B cell (primary cell): ENCODE results near the gene SNX19. TPM values are rescaled to one million over a fixed set of nuclear protein-coding genes. Genes with fewer than 3 reads are reported as not detected.

Experiments
- ATAC-seq: fragments of 200-7000 bp; cut with Tn5 transposase; one replicate; pipeline ENCODE4 v1.10.0; 2021; ENCODE audit warnings: low read depth, mild to moderate bottlenecking, moderate number of reproducible peaks, moderate library complexity
- CTCF ChIA-PET: fragments of 350-600 bp; sonication (Branson Sonifier 250); formaldehyde crosslinking; loops from one replicate; lab custom pipeline; 2021; ENCODE audit warnings: antibody characterized with exemption, inconsistent platforms; lab: Charles Lee
- POLR2A ChIA-PET: fragments of 350-600 bp; sonication (Branson Sonifier 250); formaldehyde crosslinking; loops from one replicate; lab custom pipeline; 2021; ENCODE audit warnings: antibody characterized with exemption; lab: Charles Lee
- DNase-seq: peaks from one replicate; pipeline ENCODE4 v3.0.0; 2013
- H2AFZ ChIP-seq: 2 replicates; pipeline ENCODE4 v1.6.1; 2012; ENCODE audit warnings: mild to moderate bottlenecking, low read depth, low read length; ENCODE audit not compliant: insufficient read depth, poor library complexity, severe bottlenecking
- H3K27ac ChIP-seq, 2 donors: 1 replicate in 1 of 2; 2 replicates in 1 of 2; pipeline ENCODE4 v1.5.1; 2012 to 2013; ENCODE audit warnings: low read length in 2 of 2, mild to moderate bottlenecking in 2 of 2, moderate library complexity in 1 of 2
- H3K27me3 ChIP-seq, 4 experiments: fragments of 200-600 bp in 1 of 4; sonication (generic) in 1 of 4; replicated peaks in 1 of 4; 1 replicate in 2 of 4; 2 replicates in 2 of 4; pipeline versions ENCODE4 v1.6.1 to v1.7.0; 2013 to 2016; ENCODE audit warnings: low read length in 3 of 4, mild to moderate bottlenecking in 2 of 4, mixed read lengths in 1 of 4, moderate library complexity in 1 of 4; ENCODE audit not compliant: insufficient read depth in 4 of 4, control insufficient read depth in 3 of 4; ENCODE audit errors: control extremely low read depth in 1 of 4
- H3K36me3 ChIP-seq, 2 experiments: replicated peaks in 1 of 2; 1 replicate in 1 of 2; 2 replicates in 1 of 2; pipeline versions ENCODE4 v1.6.1 to v1.7.1; 2013; ENCODE audit warnings: low read length in 1 of 2; ENCODE audit not compliant: insufficient read depth in 2 of 2, control insufficient read depth in 1 of 2; ENCODE audit errors: control extremely low read depth in 1 of 2, extremely low read depth in 1 of 2
- H3K4me1 ChIP-seq, 2 donors: fragments of 200-600 bp in 1 of 2; sonication (generic) in 1 of 2; 1 replicate in 1 of 2; 2 replicates in 1 of 2; pipeline versions ENCODE4 v1.5.1 to v1.6.1; 2013 to 2017; ENCODE audit warnings: low read length in 2 of 2; ENCODE audit not compliant: control insufficient read depth in 2 of 2, insufficient read depth in 2 of 2
- H3K4me2 ChIP-seq: replicated peaks from 2 replicates; pipeline ENCODE3; 2012; ENCODE audit warnings: mild to moderate bottlenecking, low read depth, low read length; ENCODE audit not compliant: poor library complexity, severe bottlenecking
- H3K4me3 ChIP-seq, 5 experiments: fragments of 200-600 bp in 1 of 5; sonication (generic) in 1 of 5; 1 replicate in 3 of 5; 2 replicates in 2 of 5; pipeline versions ENCODE4 v1.5.1 to v1.7.0; 2011 to 2016; ENCODE audit warnings: low read length in 4 of 5, mild to moderate bottlenecking in 4 of 5, low read depth in 2 of 5, control low read depth in 1 of 5, moderate library complexity in 1 of 5; ENCODE audit not compliant: insufficient read depth in 1 of 5; ENCODE audit errors: control extremely low read depth in 1 of 5, extremely low read depth in 1 of 5
- H3K79me2 ChIP-seq: fragments of 200-600 bp; sonication (generic); one replicate; pipeline ENCODE4 v1.6.0; 2016; ENCODE audit warnings: low read length; ENCODE audit not compliant: control insufficient read depth, insufficient read depth
- H3K9ac ChIP-seq: fragments of 200-600 bp; sonication (generic); 2 replicates; pipeline ENCODE4 v1.6.1; 2017; ENCODE audit warnings: mild to moderate bottlenecking, low read length, moderate library complexity
- H3K9me3 ChIP-seq, 3 donors: one replicate each; pipeline versions ENCODE4 v1.6.1 to v1.7.1; 2013; ENCODE audit warnings: low read length in 2 of 3; ENCODE audit not compliant: control insufficient read depth in 2 of 3, insufficient read depth in 1 of 3; ENCODE audit errors: control extremely low read depth in 1 of 3
- H4K20me1 ChIP-seq: 2 replicates; pipeline ENCODE4 v1.6.0; 2012; ENCODE audit warnings: mild to moderate bottlenecking, low read length; ENCODE audit not compliant: insufficient read depth, control insufficient read depth, poor library complexity, severe bottlenecking
- H3K27ac Mint-ChIP-seq: one replicate; pipeline ENCODE4 v1.8.0; 2021; ENCODE audit warnings: mixed read lengths
- H3K27me3 Mint-ChIP-seq: one replicate; pipeline ENCODE4 v1.8.0; 2021; ENCODE audit warnings: mixed read lengths
- H3K4me1 Mint-ChIP-seq: one replicate; pipeline ENCODE4 v1.8.0; 2021; ENCODE audit warnings: mixed read lengths
- H3K4me3 Mint-ChIP-seq: one replicate; pipeline ENCODE4 v1.8.0; 2021; ENCODE audit warnings: mixed read lengths
- H3K9me3 Mint-ChIP-seq: one replicate; pipeline ENCODE4 v1.8.0; 2022; ENCODE audit warnings: mixed read lengths; ENCODE audit not compliant: insufficient read depth
- EZH2 ChIP-seq: IDR thresholded peaks from 2 replicates; pipeline ENCODE4 v1.6.1; 2012; ENCODE audit warnings: borderline replicate concordance, low read depth, mild to moderate bottlenecking, moderate library complexity, low read length; ENCODE audit not compliant: insufficient read depth, poor library complexity, severe bottlenecking
- WGBS: methylation state at CpG from one replicate; pipeline ENCODE4 v1.1.5; 2013; ENCODE audit warnings: missing lambda C conversion rate; ENCODE audit not compliant: insufficient coverage; 5-methylcytosine and 5-hydroxymethylcytosine counted together
- intact Hi-C: fragments of 100-400 bp; cut with micrococcal nuclease; formaldehyde crosslinking; loops from one replicate; pipeline ENCODE4 v1.10.0; 2022
- polyA plus RNA-seq: library from polyadenylated mRNA; depleted of rRNA; stranded (reverse); fragments of >200 nt; gene quantifications from 2 replicates; pipeline ENCODE4 v1.2.3, GENCODE V29; 2012
- total RNA-seq, 2 donors: library from RNA; stranded (reverse); fragments of 120-200 nt in 1 of 2; gene quantifications; 1 replicate in 1 of 2; 2 replicates in 1 of 2; pipeline versions ENCODE4 v1.2.3 to v1.2.4, GENCODE V29; 2013 to 2022
- TF ChIP-seq, protein P1 (sequence below): fragments of 200-600 bp; IDR thresholded peaks from one replicate; pipeline ENCODE4 v1.8.0; 2022; ENCODE audit warnings: antibody characterized with exemption, mild to moderate bottlenecking

SNX19 gene
- total and polyA plus RNA-seq, 2 donors (not counting 1 experiment from before 2014, with no cell fraction given), result 24.2 to 74.0 TPM

DNA sequence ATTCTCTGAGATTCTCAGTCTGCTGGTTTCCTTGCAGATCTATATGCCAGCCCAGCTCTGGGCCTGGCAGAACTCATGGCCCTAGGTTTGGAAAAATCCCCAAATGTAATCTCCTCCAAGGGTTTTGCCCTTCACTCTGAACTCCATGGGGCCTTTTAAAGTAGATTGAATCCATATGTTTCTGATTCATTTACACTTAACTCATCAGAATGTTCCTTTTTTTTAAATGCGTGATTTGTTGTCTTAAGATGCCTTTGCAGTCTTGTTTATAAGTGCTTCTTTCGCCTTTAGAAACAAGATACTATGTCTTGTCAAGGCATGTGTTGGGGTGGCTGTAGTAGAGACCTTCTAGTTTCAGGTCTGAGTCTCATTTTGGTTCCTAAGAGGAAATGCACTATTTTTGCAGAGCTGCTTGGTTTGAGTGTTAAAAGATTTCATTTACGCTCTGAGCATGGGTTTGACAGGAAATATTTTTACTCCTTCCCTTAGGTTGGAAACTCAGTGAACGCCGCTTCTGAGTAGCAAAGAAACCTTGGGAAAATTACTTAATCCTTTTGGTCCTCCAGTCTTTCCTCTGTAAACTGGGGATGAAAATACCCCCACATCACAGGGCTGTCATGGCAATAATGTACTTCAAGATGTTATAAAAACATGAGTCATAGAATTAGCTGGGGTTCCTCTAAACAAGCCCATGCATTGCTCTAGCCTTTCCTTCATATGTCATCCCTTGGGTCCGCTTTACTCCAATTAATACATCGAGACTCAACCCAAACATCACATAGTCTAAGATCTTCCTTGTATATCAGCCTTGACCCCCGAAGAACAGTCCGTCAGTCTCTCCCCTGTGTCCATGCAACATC, 83.5 kb downstream of the SNX19 start:
- no peak overlapping the region for H3K27ac Mint-ChIP-seq
- Histone ChIP-seq H3K4me3 (no peak overlapping the region), H3K27me3 (peaks cover 0 to 5% (median 2%) of the 10 kb centered on the region in 4 experiments), H3K79me2 (no peaks in the 10 kb centered on the region), H3K9me3 (peaks cover 0 to 7% (median 5%) of the 10 kb centered on the region in 3 donors), H3K4me2 (no peak overlapping the region), H3K36me3 (no peaks in the 10 kb centered on the region), H3K4me1 (no peaks in the 10 kb centered on the region), H2AFZ (no peak overlapping the region), H3K27ac (no peak overlapping the region), H3K9ac (no peak overlapping the region), H4K20me1 (no peaks in the 10 kb centered on the region)
- H3K4me1 Mint-ChIP-seq, result no peaks in the 10 kb centered on the region
- WGBS, result 94% methylated on average over 3 of the region's 9 CpGs
- ATAC-seq, result no peak
- ChIA-PET CTCF (no interaction called here), POLR2A (no interaction called here)
- TF ChIP-seq EZH2, result no peak
- TF ChIP-seq, protein P1, sequence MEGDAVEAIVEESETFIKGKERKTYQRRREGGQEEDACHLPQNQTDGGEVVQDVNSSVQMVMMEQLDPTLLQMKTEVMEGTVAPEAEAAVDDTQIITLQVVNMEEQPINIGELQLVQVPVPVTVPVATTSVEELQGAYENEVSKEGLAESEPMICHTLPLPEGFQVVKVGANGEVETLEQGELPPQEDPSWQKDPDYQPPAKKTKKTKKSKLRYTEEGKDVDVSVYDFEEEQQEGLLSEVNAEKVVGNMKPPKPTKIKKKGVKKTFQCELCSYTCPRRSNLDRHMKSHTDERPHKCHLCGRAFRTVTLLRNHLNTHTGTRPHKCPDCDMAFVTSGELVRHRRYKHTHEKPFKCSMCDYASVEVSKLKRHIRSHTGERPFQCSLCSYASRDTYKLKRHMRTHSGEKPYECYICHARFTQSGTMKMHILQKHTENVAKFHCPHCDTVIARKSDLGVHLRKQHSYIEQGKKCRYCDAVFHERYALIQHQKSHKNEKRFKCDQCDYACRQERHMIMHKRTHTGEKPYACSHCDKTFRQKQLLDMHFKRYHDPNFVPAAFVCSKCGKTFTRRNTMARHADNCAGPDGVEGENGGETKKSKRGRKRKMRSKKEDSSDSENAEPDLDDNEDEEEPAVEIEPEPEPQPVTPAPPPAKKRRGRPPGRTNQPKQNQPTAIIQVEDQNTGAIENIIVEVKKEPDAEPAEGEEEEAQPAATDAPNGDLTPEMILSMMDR, result no peak
- H3K27me3 Mint-ChIP-seq, result peaks cover 8% of the 10 kb centered on the region
- DNase-seq, result no peak
- H3K9me3 Mint-ChIP-seq, result peaks cover 6% of the 10 kb centered on the region
- no peak overlapping the region for H3K4me3 Mint-ChIP-seq
- intact Hi-C loops, result no loop called here

DNA sequence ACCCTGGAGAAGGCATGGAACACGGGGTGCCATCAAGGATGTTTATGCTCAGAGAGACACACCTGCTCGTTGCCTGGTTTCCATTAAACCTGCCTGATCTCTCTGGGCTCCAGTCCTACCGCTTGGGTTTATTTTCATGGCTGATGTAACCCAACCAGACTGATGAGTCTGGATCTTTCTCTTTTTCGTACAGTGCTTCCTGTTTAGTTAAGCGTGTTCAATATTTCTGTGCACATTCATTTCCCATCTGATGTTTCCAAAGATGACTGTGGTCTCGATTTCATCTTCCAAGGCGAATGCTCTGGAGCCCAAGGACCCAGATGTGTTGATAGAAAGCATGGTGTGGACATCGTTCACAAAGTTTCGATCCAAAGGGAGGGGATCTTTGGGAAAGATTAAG, 84.3 kb downstream of the SNX19 start:
- Histone ChIP-seq H3K36me3 (no peaks in the 10 kb centered on the region), H3K4me1 (no peaks in the 10 kb centered on the region), H3K4me2 (no peak overlapping the region), H3K9ac (no peak overlapping the region), H4K20me1 (no peaks in the 10 kb centered on the region), H3K79me2 (no peaks in the 10 kb centered on the region), H2AFZ (no peak overlapping the region), H3K27me3 (peaks cover 0 to 5% (median 2%) of the 10 kb centered on the region in 4 experiments), H3K4me3 (no peak overlapping the region), H3K27ac (no peak overlapping the region), H3K9me3 (peaks cover 0 to 3% (median 2%) of the 10 kb centered on the region in 3 donors)
- TF ChIP-seq EZH2, result no peak
- TF ChIP-seq, protein P1, result no peak
- DNase-seq, result no peak
- ATAC-seq, result no peak
- POLR2A ChIA-PET, result no interaction called here
- H3K4me3 Mint-ChIP-seq, result no peak overlapping the region
- 78% methylated on average over 4 of the region's 9 CpGs for WGBS
- CTCF ChIA-PET, result no interaction called here
- H3K27ac Mint-ChIP-seq, result no peak overlapping the region
- peaks cover 4% of the 10 kb centered on the region for H3K9me3 Mint-ChIP-seq
- H3K27me3 Mint-ChIP-seq, result peaks cover 6% of the 10 kb centered on the region
- no peaks in the 10 kb centered on the region for H3K4me1 Mint-ChIP-seq
- intact Hi-C loops, result no loop called here
